H1 (cell line): ENCODE measurements around the gene TECTB. TPM values are rescaled to one million over a fixed set of nuclear protein-coding genes. Genes with fewer than 3 reads are reported as not detected.

ENCODE experiments used
- CHD2 ChIP-seq: IDR thresholded peaks from 2 replicates; pipeline ENCODE4 v1.6.1; 2012; ENCODE audit warnings: low read length, improper control_type of control experiment
- polyA plus RNA-seq, 7 experiments: library from polyadenylated mRNA; depleted of rRNA in 3 of 7; stranded (reverse) in 5 of 7; unstranded in 2 of 7; fragments of >200 nt in 5 of 7; fragments of 200-250 nt in 2 of 7; gene quantifications; 1 replicate in 5 of 7; 2 replicates in 1 of 7; 4 replicates in 1 of 7; pipeline versions ENCODE4 v1.2.1 to v1.2.3, GENCODE V29; 2011 to 2013; ENCODE audit warnings: missing spikeins in 2 of 7, mixed read lengths in 2 of 7
- total RNA-seq: library from RNA; stranded (reverse); fragmentation: NEBNext Ultra II Directional; extraction: Animal tissue kit (Norgen Biotek cat#: 25700); gene quantifications from 2 replicates; pipeline ENCODE4 v1.2.1, GENCODE V29; 2021

The TECTB gene
- total and polyA plus RNA-seq, 2 of the 8 experiments (the other 6 are each of a cell fraction or from before 2014, with no cell fraction given): not detected

- no peak for TF ChIP-seq CHD2
Observed at GRCh38 chr10:112303528-112303927, 20.3 kb downstream of the TECTB start (continued).
